Mesenteric fat pad (tissue), 1 donor: ENCODE results near the gene CFTR. TPM values are rescaled to one million over a fixed set of nuclear protein-coding genes. Genes with fewer than 3 reads are reported as not detected.

ENCODE experiments used
- DNase-seq: peaks from one replicate; pipeline ENCODE4 v3.0.0-alpha.2; 2020; ENCODE audit warnings: low spot score
- total RNA-seq: library from RNA; stranded (reverse); fragmentation: NEBNext Ultra II Directional; extraction: Animal tissue kit (Norgen Biotek cat#: 25700); gene quantifications from one replicate; pipeline ENCODE4 v1.2.1, GENCODE V29; 2021
- donor health status: DM: yes; HTN: yes; CAD: no.

Gene CFTR
- total RNA-seq, 1 donor from 2014 or later: 0.22 TPM

GRCh38 chr7:117645481-117646165 is 165.8 kb downstream of the CFTR start:
- no peak for DNase-seq

DNA sequence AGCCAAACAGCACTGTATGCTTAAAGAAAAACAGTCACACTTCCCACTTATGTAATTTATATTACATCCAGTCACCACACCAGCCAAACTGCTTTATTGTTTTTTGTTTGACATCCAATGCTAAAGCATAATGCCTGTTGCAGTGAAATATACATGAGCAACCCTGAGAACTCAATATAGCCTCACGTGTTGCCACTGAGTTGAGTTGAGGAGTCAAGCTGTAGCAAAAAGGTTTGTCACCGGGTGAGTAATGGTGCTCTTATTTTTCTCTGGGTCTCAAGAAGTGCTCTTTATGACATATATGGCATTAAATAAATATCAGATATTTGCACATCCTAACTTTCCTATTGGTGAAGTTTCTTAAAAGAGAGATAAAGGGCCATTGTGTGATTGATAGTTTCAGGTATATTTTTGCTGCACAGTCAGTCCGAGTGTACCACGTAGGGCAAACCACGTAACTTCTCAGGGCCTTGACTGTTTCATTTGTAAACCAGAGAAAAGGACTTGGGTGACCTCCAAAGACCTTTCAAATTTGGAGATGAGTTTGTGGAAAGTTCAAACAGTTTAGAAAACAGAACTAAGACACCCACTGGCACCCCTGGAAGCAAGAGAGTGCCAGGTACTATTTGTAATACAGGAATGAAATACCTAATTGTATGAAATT is 168.5 kb downstream of the CFTR start:
- DNase-seq: no peak

GRCh38 chr7:117652943-117653680 is 173.3 kb downstream of the CFTR start:
- DNase-seq: no peak

DNA sequence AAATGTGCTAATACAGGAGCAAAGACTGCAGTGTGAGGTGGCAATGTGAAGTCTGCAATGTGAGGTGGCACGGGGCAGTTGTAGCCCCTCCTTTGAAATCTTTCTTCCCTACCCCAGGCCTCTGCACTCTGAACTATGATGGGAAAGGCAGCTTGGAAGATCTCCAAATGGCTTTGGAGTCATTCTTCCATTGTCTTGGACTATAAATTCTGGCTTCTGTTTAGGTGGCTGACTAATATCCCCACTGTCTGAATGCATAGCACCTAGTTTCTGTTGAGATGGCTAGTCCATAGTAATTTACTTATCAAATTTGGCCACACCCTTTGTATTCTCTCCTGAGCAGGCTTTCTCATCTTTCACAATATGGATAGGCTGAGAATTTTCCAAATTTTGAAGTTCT is 175.0 kb downstream of the CFTR start:
- DNase-seq: no peak

DNA sequence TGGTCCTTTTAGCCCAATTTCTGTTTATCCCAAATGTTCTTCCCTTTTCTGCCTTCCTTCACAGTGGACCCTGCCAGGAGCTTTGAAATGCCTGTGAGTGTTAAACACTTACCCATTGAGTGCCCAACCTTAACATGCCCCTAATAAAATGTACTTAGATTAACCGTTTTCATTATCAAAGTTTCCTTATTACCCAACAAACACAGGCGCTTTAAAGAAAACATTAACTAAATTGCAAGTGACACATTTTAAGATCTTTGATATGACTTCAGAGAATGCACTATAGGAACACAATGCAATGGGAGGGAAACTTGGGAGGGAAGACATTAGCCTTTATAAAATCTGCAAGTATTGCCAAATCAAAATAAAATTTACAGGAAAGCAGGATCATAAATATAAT is 177.0 kb downstream of the CFTR start:
- no peak for DNase-seq

- no peak for DNase-seq
These were observed 179.7 kb downstream of the CFTR start for GRCh38 chr7:117659531-117660011.

GRCh38 chr7:117661328-117661727 is 181.5 kb downstream of the CFTR start:
- no peak for DNase-seq

DNA sequence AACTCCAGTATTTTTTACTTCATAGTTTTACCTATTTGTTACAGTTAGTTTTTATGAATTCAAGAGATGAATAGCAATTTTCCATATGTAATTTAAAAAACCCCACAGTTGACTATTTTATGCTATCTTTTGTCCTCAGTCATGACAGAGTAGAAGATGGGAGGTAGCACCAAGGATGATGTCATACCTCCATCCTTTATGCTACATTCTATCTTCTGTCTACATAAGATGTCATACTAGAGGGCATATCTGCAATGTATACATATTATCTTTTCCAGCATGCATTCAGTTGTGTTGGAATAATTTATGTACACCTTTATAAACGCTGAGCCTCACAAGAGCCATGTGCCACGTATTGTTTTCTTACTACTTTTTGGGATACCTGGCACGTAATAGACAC is 184.2 kb downstream of the CFTR start:
- DNase-seq: no peak

DNA sequence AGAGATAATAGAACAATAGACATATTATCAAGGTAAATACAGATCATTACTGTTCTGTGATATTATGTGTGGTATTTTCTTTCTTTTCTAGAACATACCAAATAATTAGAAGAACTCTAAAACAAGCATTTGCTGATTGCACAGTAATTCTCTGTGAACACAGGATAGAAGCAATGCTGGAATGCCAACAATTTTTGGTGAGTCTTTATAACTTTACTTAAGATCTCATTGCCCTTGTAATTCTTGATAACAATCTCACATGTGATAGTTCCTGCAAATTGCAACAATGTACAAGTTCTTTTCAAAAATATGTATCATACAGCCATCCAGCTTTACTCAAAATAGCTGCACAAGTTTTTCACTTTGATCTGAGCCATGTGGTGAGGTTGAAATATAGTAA is 185.5 kb downstream of the CFTR start:
- no peak for DNase-seq

GRCh38 chr7:117666031-117666430 is 186.2 kb downstream of the CFTR start:
- no peak for DNase-seq

DNA sequence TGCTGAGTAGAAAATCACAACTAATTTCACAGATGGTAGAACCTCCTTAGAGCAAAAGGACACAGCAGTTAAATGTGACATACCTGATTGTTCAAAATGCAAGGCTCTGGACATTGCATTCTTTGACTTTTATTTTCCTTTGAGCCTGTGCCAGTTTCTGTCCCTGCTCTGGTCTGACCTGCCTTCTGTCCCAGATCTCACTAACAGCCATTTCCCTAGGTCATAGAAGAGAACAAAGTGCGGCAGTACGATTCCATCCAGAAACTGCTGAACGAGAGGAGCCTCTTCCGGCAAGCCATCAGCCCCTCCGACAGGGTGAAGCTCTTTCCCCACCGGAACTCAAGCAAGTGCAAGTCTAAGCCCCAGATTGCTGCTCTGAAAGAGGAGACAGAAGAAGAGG is 186.9 kb downstream of the CFTR start:
- no peak for DNase-seq

DNA sequence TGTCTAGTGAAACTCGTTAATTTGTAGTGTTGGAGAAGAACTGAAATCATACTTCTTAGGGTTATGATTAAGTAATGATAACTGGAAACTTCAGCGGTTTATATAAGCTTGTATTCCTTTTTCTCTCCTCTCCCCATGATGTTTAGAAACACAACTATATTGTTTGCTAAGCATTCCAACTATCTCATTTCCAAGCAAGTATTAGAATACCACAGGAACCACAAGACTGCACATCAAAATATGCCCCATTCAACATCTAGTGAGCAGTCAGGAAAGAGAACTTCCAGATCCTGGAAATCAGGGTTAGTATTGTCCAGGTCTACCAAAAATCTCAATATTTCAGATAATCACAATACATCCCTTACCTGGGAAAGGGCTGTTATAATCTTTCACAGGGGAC is 187.6 kb downstream of the CFTR start:
- no peak for DNase-seq

- no peak for DNase-seq
These were observed 190.0 kb downstream of the CFTR start for GRCh38 chr7:117669818-117670217.

DNA sequence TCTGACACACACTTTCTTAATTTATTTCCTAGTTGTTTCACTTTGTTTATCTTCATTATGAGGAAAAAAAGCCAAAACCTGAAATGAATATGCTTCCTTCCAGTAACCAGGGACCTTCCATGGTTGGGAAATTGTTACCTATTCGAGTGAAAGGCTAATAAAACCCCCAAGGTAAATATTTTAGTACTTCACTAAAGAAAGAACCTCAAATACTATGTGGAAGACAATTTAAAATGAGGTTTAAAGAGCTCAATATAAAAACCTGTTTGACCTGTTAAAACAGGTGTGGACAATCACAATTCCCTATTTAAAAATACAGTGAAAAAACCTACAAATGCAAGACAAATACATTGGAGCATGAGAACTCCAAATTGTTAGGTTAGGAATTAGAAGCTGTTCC is 192.6 kb downstream of the CFTR start:
- DNase-seq: no peak

- no peak for DNase-seq
These were observed 193.5 kb downstream of the CFTR start for GRCh38 chr7:117673367-117673766.

GRCh38 chr7:117673839-117674238 is 194.0 kb downstream of the CFTR start:
- DNase-seq: no peak

DNA sequence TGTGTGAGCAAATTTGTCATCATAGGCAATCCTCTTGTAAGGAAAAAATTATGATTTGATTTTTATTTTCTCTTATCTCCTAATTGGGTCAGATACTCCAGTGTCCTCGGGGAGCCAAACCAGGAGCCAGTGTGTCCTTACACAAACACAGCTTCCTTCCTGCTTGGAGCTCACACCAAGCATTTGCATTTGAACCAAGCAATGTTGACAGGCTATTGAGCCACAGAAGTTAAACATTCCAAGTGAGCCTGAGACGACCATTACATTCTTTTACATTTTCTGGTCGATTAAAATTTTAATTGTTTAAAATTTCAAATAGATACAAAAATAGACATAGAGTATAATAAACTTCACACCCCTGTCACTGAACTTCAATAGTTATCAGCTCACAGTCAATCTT is 194.8 kb downstream of the CFTR start:
- DNase-seq: no peak

GRCh38 chr7:117675497-117676435 is 195.9 kb downstream of the CFTR start:
- no peak for DNase-seq

GRCh38 chr7:117679120-117679519 is 199.3 kb downstream of the CFTR start:
- DNase-seq: no peak

GRCh38 chr7:117682681-117683385 is 203.0 kb downstream of the CFTR start:
- DNase-seq: no peak
